HG03378 (cell line): ENCODE results near the gene NBPF1.
"Not testable (repeated sequence)": the region's sequence is repeated elsewhere in the genome, so short reads cannot be mapped to it uniquely, and the experiment has no call there.

ENCODE experiments used
- ATAC-seq: cut with Tn5 transposase; IDR thresholded peaks from one replicate; pipeline ENCODE4 v1.9.1; 2021; ENCODE audit warnings: mild to moderate bottlenecking, moderate library complexity; ENCODE audit not compliant: unreplicated experiment

NBPF1 gene

GRCh38 chr1:16557034-16557433 is 56.3 kb downstream of the NBPF1 start:
- not testable (repeated sequence) for ATAC-seq

GRCh38 chr1:16553244-16553643 is 60.1 kb downstream of the NBPF1 start:
- ATAC-seq: not testable (repeated sequence)

- not testable (repeated sequence) for ATAC-seq
Measured at GRCh38 chr1:16550212-16550918, 63.0 kb downstream of the NBPF1 start.

GRCh38 chr1:16549545-16549944 is 63.8 kb downstream of the NBPF1 start:
- ATAC-seq: not testable (repeated sequence)

- ATAC-seq: not testable (repeated sequence)
Measured at GRCh38 chr1:16547502-16548241, 65.7 kb downstream of the NBPF1 start.

GRCh38 chr1:16545682-16546095 is 67.7 kb downstream of the NBPF1 start:
- not testable (repeated sequence) for ATAC-seq

GRCh38 chr1:16540421-16540893 is 72.9 kb downstream of the NBPF1 start:
- ATAC-seq: not testable (repeated sequence)

- ATAC-seq: not testable (repeated sequence)
Measured at GRCh38 chr1:16537528-16537927, 75.8 kb downstream of the NBPF1 start.

GRCh38 chr1:16536796-16537195 is 76.6 kb downstream of the NBPF1 start:
- ATAC-seq: not testable (repeated sequence)

GRCh38 chr1:16535898-16536297 is 77.5 kb downstream of the NBPF1 start:
- ATAC-seq: not testable (repeated sequence)

- not testable (repeated sequence) for ATAC-seq
Measured at GRCh38 chr1:16535487-16535886, 77.9 kb downstream of the NBPF1 start.

GRCh38 chr1:16534829-16535456 is 78.4 kb downstream of the NBPF1 start:
- ATAC-seq: not testable (repeated sequence)

GRCh38 chr1:16534239-16534828 is 79.0 kb downstream of the NBPF1 start:
- ATAC-seq: not testable (repeated sequence)

- ATAC-seq: not testable (repeated sequence)
Measured at GRCh38 chr1:16532235-16532991, 81.0 kb downstream of the NBPF1 start.

GRCh38 chr1:16528338-16528737 is 85.0 kb downstream of the NBPF1 start:
- ATAC-seq: not testable (repeated sequence)

GRCh38 chr1:16525769-16526168 is 87.6 kb downstream of the NBPF1 start:
- ATAC-seq: not testable (repeated sequence)

GRCh38 chr1:16521679-16522078 is 91.7 kb downstream of the NBPF1 start:
- not testable (repeated sequence) for ATAC-seq

GRCh38 chr1:16521288-16521583 is 92.1 kb downstream of the NBPF1 start:
- no peak for ATAC-seq

- not testable (repeated sequence) for ATAC-seq
Measured at GRCh38 chr1:16520435-16521287, 92.7 kb downstream of the NBPF1 start.
